ENCODE measurements around the gene MTOR.

Gene MTOR

GRCh38 chr1:11295905-11296304, 33.6 kb upstream of the MTOR start:
- Histone ChIP-seq H3K4me3 (IDR thresholded peaks at IDR 0.05; ENCODE audit: insufficient read depth, low read depth, low read length) (no peak overlapping the region), H2AFZ (ENCODE audit: low read depth) (no peak overlapping the region), H4K20me1 (ENCODE audit: insufficient read depth) (no peaks in the 10 kb centered on the region), H3K79me2 (ENCODE audit: insufficient read depth, low read depth) (no peaks in the 10 kb centered on the region), H3K27ac (no peak overlapping the region), H3K4me1 (ENCODE audit: low read depth, poor library complexity, severe bottlenecking) (no peaks in the 10 kb centered on the region), H3K36me3 (ENCODE audit: insufficient read depth) (no peaks in the 10 kb centered on the region), H3K27me3 (ENCODE audit: insufficient read depth, low read depth) (no peaks in the 10 kb centered on the region), H3K4me2 (no peak overlapping the region), H3K9ac (no peak overlapping the region)
- no peak for TF ChIP-seq CTCF (conservative IDR thresholded peaks at IDR 0.05; ENCODE audit: low read depth, low read length)

- Histone ChIP-seq H3K27ac (no peak overlapping the region), H3K4me2 (no peak overlapping the region), H3K27me3 (ENCODE audit: insufficient read depth, low read depth) (no peaks in the 10 kb centered on the region), H3K9ac (no peak overlapping the region), H3K79me2 (ENCODE audit: insufficient read depth, low read depth) (no peaks in the 10 kb centered on the region), H4K20me1 (ENCODE audit: insufficient read depth) (no peaks in the 10 kb centered on the region), H2AFZ (ENCODE audit: low read depth) (no peak overlapping the region), H3K36me3 (ENCODE audit: insufficient read depth) (no peaks in the 10 kb centered on the region), H3K4me3 (IDR thresholded peaks at IDR 0.05; ENCODE audit: insufficient read depth, low read depth, low read length) (no peak overlapping the region), H3K4me1 (ENCODE audit: low read depth, poor library complexity, severe bottlenecking) (no peaks in the 10 kb centered on the region)
- no peak for TF ChIP-seq CTCF (conservative IDR thresholded peaks at IDR 0.05; ENCODE audit: low read depth, low read length)
Measured at GRCh38 chr1:11294951-11295350, 32.6 kb upstream of the MTOR start.

GRCh38 chr1:11293856-11294255, 31.5 kb upstream of the MTOR start:
- no peaks in the 10 kb centered on the region for H4K20me1 ChIP-seq (ENCODE audit: insufficient read depth)
- TF ChIP-seq CTCF (conservative IDR thresholded peaks at IDR 0.05; ENCODE audit: low read depth, low read length) = no peak

GRCh38 chr1:11291049-11291448, 28.7 kb upstream of the MTOR start:
- Histone ChIP-seq H3K27ac (no peak overlapping the region), H2AFZ (ENCODE audit: low read depth) (no peak overlapping the region), H3K4me3 (IDR thresholded peaks at IDR 0.05; ENCODE audit: insufficient read depth, low read depth, low read length) (no peak overlapping the region), H3K9ac (no peak overlapping the region), H3K27me3 (ENCODE audit: insufficient read depth, low read depth) (no peaks in the 10 kb centered on the region), H3K4me2 (no peak overlapping the region), H3K79me2 (ENCODE audit: insufficient read depth, low read depth) (no peaks in the 10 kb centered on the region), H4K20me1 (ENCODE audit: insufficient read depth) (no peaks in the 10 kb centered on the region), H3K36me3 (ENCODE audit: insufficient read depth) (no peaks in the 10 kb centered on the region), H3K4me1 (ENCODE audit: low read depth, poor library complexity, severe bottlenecking) (no peaks in the 10 kb centered on the region)
- no peak for TF ChIP-seq CTCF (conservative IDR thresholded peaks at IDR 0.05; ENCODE audit: low read depth, low read length)

More at GRCh38 chr1:11293856-11294255, 31.5 kb upstream of the MTOR start:
- H3K27me3 ChIP-seq (ENCODE audit: insufficient read depth, low read depth) = no peaks in the 10 kb centered on the region
- no peaks in the 10 kb centered on the region for H3K36me3 ChIP-seq (ENCODE audit: insufficient read depth)
- no peaks in the 10 kb centered on the region for H3K79me2 ChIP-seq (ENCODE audit: insufficient read depth, low read depth)
- H3K27ac ChIP-seq = no peak overlapping the region
- H3K4me3 ChIP-seq (IDR thresholded peaks at IDR 0.05; ENCODE audit: insufficient read depth, low read depth, low read length) = no peak overlapping the region
- no peak overlapping the region for H3K4me2 ChIP-seq
- no peak overlapping the region for H2AFZ ChIP-seq (ENCODE audit: low read depth)
- no peaks in the 10 kb centered on the region for H3K4me1 ChIP-seq (ENCODE audit: low read depth, poor library complexity, severe bottlenecking)
- no peak overlapping the region for H3K9ac ChIP-seq

Data from KMS-11 (cell line).